ENCODE measurements around the gene RDH13. TPM values are rescaled to one million over a fixed set of nuclear protein-coding genes. Genes with fewer than 3 reads are reported as not detected.
A peak's percentile ranks its signal among the peaks of the same experiment; 100 is the strongest.

Gene RDH13
- total and polyA plus RNA-seq, 10 donors: 4.6 to 31.5 (median 17.2) TPM

- Histone ChIP-seq H3K36me3 (peaks cover 0 to 85% (median 62%) of the 10 kb centered on the region in 6 donors), H3K27ac (no peak overlapping the region), H3K4me3 (no peak overlapping the region), H3K9me3 (no peaks in the 10 kb centered on the region), H3K27me3 (replicated peaks in 1 of 7) (no peaks in the 10 kb centered on the region), H3K4me1 (peaks cover 5 to 24% (median 21%) of the 10 kb centered on the region in 6 donors)
- WGBS, 5 donors: 86 to 94% (median 92%) methylated on average over 28 to 32 of the region's 32 CpGs
- intact Hi-C loops (cut with DNase I; ENCODE audit: low total_unique reads): no loop called here
- no peak for DNase-seq
- TF ChIP-seq POLR2A (IDR thresholded peaks at IDR 0.05) (no peak), POLR2AphosphoS5 (IDR thresholded peaks at IDR 0.05) (peak in 1 of 3 donors; percentile 34)
- TF ChIP-seq, protein P1, sequence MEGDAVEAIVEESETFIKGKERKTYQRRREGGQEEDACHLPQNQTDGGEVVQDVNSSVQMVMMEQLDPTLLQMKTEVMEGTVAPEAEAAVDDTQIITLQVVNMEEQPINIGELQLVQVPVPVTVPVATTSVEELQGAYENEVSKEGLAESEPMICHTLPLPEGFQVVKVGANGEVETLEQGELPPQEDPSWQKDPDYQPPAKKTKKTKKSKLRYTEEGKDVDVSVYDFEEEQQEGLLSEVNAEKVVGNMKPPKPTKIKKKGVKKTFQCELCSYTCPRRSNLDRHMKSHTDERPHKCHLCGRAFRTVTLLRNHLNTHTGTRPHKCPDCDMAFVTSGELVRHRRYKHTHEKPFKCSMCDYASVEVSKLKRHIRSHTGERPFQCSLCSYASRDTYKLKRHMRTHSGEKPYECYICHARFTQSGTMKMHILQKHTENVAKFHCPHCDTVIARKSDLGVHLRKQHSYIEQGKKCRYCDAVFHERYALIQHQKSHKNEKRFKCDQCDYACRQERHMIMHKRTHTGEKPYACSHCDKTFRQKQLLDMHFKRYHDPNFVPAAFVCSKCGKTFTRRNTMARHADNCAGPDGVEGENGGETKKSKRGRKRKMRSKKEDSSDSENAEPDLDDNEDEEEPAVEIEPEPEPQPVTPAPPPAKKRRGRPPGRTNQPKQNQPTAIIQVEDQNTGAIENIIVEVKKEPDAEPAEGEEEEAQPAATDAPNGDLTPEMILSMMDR (IDR thresholded peaks at IDR 0.05 in 8 of 11, conservative IDR thresholded peaks at IDR 0.05 in 3 of 11): no peak
Observed at GRCh38 chr19:55094456-55095259, 31.7 kb upstream of the RDH13 start.

DNA sequence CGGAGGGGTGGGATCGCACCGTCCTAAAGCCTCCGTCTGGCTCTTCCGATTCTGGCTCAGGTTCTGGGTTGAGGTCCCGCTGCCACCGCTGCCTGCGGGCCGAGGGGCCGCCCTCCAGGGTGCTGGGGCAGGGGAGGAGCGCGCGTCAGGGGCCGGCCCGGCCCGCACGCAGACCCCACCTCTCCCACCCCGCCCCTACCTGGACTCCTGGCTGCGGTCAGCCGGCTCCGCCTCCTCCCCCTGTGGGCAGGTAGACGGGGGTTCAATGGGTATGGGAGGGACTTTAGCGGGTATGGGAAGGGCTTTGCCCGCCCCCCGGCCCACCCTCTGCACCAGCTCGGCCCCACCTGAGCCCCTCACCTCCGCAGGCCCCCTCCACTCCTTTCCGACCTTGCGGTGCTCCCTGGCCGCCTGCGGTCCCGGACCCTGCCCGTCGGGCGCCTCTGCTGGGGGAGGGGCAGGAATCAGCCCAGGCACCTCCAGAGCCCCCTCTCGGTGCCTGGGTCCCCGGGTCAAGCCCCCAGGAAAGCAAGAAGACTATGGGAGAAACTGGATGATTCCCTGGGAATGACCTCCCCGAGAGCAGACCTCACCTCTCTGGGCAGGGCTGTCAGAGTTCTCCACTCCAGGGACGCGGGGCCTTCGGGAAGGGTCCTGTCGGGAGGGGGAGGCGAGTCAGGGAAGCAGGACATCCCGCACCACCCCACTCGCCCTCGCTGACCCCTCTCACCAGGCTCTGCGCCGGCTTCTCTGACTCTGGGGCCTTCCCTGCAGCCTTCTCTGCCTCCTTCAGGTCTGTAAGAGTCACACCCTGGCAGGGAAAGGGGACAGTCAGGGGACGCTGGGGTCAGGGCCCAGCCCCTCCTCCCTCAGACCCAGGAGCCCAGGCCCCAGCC, 29.7 kb upstream of the RDH13 start:
- no peak overlapping the region for H3K4me3 ChIP-seq
- H3K9me3 ChIP-seq: no peaks in the 10 kb centered on the region
- DNase-seq: no peak
- H3K4me1 ChIP-seq: peaks cover 9 to 21% (median 13%) of the 10 kb centered on the region in 6 donors
- H3K36me3 ChIP-seq: peaks cover 0 to 70% (median 49%) of the 10 kb centered on the region in 6 donors
- WGBS, 5 donors: 88 to 95% (median 94%) methylated on average over 16 to 49 of the region's 49 CpGs
- H3K27me3 ChIP-seq (replicated peaks in 1 of 7): peaks cover 0 to 7% (median 0%) of the 10 kb centered on the region in 7 donors
- H3K27ac ChIP-seq: no peak overlapping the region
- intact Hi-C loops (cut with DNase I; ENCODE audit: low total_unique reads): no loop called here
- TF ChIP-seq POLR2A (IDR thresholded peaks at IDR 0.05) (no peak), POLR2AphosphoS5 (IDR thresholded peaks at IDR 0.05) (peak in 1 of 3 donors; percentile 1)
- TF ChIP-seq, protein P1 (IDR thresholded peaks at IDR 0.05 in 8 of 11, conservative IDR thresholded peaks at IDR 0.05 in 3 of 11): no peak

- 80 to 95% (median 89%) methylated on average over 19 to 27 of the region's 27 CpGs for whole genome bisulfite sequencing, 5 donors
- Histone ChIP-seq H3K27me3 (replicated peaks in 1 of 7) (peaks cover 0 to 14% (median 4%) of the 10 kb centered on the region in 7 donors), H3K27ac (no peak overlapping the region), H3K36me3 (peaks cover 0 to 67% (median 49%) of the 10 kb centered on the region in 6 donors), H3K4me1 (peaks cover 16 to 26% (median 19%) of the 10 kb centered on the region in 6 donors), H3K4me3 (no peak overlapping the region), H3K9me3 (no peaks in the 10 kb centered on the region)
- no peak for DNase-seq
- intact Hi-C loops (cut with DNase I; ENCODE audit: low total_unique reads): no loop called here
- peak in 1 of 3 donors; percentile 38 for TF ChIP-seq POLR2AphosphoS5 (IDR thresholded peaks at IDR 0.05)
- no peak for TF ChIP-seq POLR2A (IDR thresholded peaks at IDR 0.05)
- TF ChIP-seq, protein P1 (IDR thresholded peaks at IDR 0.05 in 8 of 11, conservative IDR thresholded peaks at IDR 0.05 in 3 of 11): no peak
Observed at GRCh38 chr19:55091955-55092354, 29.0 kb upstream of the RDH13 start.
